Islet of Langerhans (tissue), 1 donor: Measurements from ENCODE around the gene MAPKAPK3.

Experiments used
- FAIRE-seq: peaks from one replicate; lab custom pipeline; 2011; peaks lifted over from hg19 to GRCh38; lab: Jason Lieb, UNC

Gene MAPKAPK3

GRCh38 chr3:50627407-50628051 is 10.6 kb downstream of the MAPKAPK3 start:
- FAIRE-seq, result no peak

- no peak for FAIRE-seq
Measured at GRCh38 chr3:50628601-50629000, 11.7 kb downstream of the MAPKAPK3 start.

GRCh38 chr3:50630394-50630793 is 13.4 kb downstream of the MAPKAPK3 start:
- no peak for FAIRE-seq

GRCh38 chr3:50630877-50631276 is 13.9 kb downstream of the MAPKAPK3 start:
- peak; percentile 92 for FAIRE-seq

GRCh38 chr3:50632450-50632849 is 15.5 kb downstream of the MAPKAPK3 start:
- FAIRE-seq, result no peak

- FAIRE-seq, result no peak
Measured at GRCh38 chr3:50633230-50633790, 16.4 kb downstream of the MAPKAPK3 start.

- FAIRE-seq, result no peak
Measured at GRCh38 chr3:50635066-50635465, 18.1 kb downstream of the MAPKAPK3 start.

GRCh38 chr3:50637011-50637410 is 20.1 kb downstream of the MAPKAPK3 start:
- no peak for FAIRE-seq

- no peak for FAIRE-seq
Measured at GRCh38 chr3:50637945-50638344, 21.0 kb downstream of the MAPKAPK3 start.

GRCh38 chr3:50639055-50639494 is 22.1 kb downstream of the MAPKAPK3 start:
- no peak for FAIRE-seq

- no peak for FAIRE-seq
Measured at GRCh38 chr3:50642382-50642781, 25.4 kb downstream of the MAPKAPK3 start.

- no peak for FAIRE-seq
Measured at GRCh38 chr3:50644561-50644960, 27.6 kb downstream of the MAPKAPK3 start.

GRCh38 chr3:50645378-50645777 is 28.4 kb downstream of the MAPKAPK3 start:
- FAIRE-seq, result no peak

- FAIRE-seq, result no peak
Measured at GRCh38 chr3:50648313-50648712, 31.4 kb downstream of the MAPKAPK3 start.

- FAIRE-seq, result no peak
Measured at GRCh38 chr3:50648944-50649343, 32.0 kb downstream of the MAPKAPK3 start.

- FAIRE-seq, result no peak
Measured at GRCh38 chr3:50649451-50649931, 32.5 kb downstream of the MAPKAPK3 start.

GRCh38 chr3:50650018-50650417 is 33.1 kb downstream of the MAPKAPK3 start:
- no peak for FAIRE-seq

- FAIRE-seq, result no peak
Measured at GRCh38 chr3:50651445-50651844, 34.5 kb downstream of the MAPKAPK3 start.

GRCh38 chr3:50651920-50652529 is 35.1 kb downstream of the MAPKAPK3 start:
- no peak for FAIRE-seq

- FAIRE-seq, result no peak
Measured at GRCh38 chr3:50652709-50653108, 35.8 kb downstream of the MAPKAPK3 start.

- FAIRE-seq, result no peak
Measured at GRCh38 chr3:50653937-50654595, 37.1 kb downstream of the MAPKAPK3 start.

- FAIRE-seq, result no peak
Measured at GRCh38 chr3:50655009-50655830, 38.3 kb downstream of the MAPKAPK3 start.
